Thyroid gland (tissue), 4 donors: ENCODE measurements around the gene RNF144A.

ENCODE experiments used
- POLR2A ChIP-seq, 2 donors: fragments of 450-650 bp; IDR thresholded peaks; one replicate each; pipeline ENCODE4 v1.6.1; 2017; ENCODE audit warnings: antibody characterized with exemption in 2 of 2, mild to moderate bottlenecking in 2 of 2, moderate library complexity in 1 of 2
- TF ChIP-seq, protein P1 (sequence below), 6 experiments: fragments of 200-600 bp in 3 of 6; fragments of 450-650 bp in 3 of 6; sonication (generic) in 3 of 6; IDR thresholded peaks; one replicate each; pipeline ENCODE4 v1.5.1; 2016 to 2019; ENCODE audit warnings: antibody characterized with exemption in 6 of 6, mild to moderate bottlenecking in 2 of 6, inconsistent platforms in 1 of 6, moderate library complexity in 1 of 6

DNA sequence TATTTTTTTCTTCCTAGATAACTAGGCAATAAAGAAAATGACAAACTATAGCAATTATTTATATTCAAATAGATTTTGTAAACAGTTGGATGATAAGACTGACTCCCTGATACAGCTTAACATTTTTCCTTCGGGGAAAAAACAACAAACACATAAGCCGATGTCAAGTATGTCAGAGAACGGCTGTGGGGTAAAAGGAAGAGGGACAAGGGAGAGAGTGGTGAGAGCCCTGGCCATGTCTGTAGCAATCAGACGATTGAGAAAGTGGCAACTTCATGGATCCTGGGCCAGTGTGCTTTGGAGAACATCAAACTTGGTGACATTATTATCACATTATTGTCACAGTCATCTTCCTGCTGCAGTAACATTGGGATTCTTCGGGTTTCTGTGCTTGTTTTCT, 65.2 kb downstream of the RNF144A start:
- TF ChIP-seq POLR2A (IDR thresholded peaks at IDR 0.05): no peak
- TF ChIP-seq, protein P1, sequence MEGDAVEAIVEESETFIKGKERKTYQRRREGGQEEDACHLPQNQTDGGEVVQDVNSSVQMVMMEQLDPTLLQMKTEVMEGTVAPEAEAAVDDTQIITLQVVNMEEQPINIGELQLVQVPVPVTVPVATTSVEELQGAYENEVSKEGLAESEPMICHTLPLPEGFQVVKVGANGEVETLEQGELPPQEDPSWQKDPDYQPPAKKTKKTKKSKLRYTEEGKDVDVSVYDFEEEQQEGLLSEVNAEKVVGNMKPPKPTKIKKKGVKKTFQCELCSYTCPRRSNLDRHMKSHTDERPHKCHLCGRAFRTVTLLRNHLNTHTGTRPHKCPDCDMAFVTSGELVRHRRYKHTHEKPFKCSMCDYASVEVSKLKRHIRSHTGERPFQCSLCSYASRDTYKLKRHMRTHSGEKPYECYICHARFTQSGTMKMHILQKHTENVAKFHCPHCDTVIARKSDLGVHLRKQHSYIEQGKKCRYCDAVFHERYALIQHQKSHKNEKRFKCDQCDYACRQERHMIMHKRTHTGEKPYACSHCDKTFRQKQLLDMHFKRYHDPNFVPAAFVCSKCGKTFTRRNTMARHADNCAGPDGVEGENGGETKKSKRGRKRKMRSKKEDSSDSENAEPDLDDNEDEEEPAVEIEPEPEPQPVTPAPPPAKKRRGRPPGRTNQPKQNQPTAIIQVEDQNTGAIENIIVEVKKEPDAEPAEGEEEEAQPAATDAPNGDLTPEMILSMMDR (IDR thresholded peaks at IDR 0.05): no peak
